Measurements from ENCODE around the gene GCDH. TPM values are rescaled to one million over a fixed set of nuclear protein-coding genes. Genes with fewer than 3 reads are reported as not detected.
A peak's percentile ranks its signal among the peaks of the same experiment; 100 is the strongest.

The GCDH gene
- total RNA-seq, 1 donor from 2014 or later, result 20.0 TPM

DNA sequence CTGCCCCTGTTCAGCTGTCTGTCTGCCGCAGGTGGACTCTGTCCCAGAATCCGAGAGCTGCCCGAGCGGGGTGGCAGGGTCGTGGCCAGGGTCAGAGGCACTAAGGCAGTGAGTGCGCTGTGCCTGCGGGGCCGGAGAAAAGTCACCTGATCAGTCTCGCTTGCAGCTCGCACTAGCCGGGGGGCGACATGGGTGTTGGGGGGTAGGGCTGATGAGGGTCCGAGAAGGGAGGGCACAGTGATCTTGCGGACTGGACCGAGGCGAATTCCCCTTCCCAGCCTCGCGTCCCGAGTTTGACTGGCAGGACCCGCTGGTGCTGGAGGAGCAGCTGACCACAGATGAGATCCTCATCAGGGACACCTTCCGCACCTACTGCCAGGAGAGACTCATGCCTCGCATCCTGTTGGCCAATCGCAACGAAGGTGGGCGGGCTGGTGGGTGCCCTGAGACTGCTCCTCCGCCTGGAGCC lies 627 bp downstream of the GCDH start:
- no peak overlapping the region for H3K27ac Mint-ChIP-seq (ENCODE audit: unreplicated experiment)
- H3K4me3 Mint-ChIP-seq (ENCODE audit: unreplicated experiment), result peak overlapping the region; percentile 97
- no peak for DNase-seq (ENCODE audit: low spot score)
- H3K27me3 Mint-ChIP-seq (ENCODE audit: unreplicated experiment), result peaks cover 8% of the 10 kb centered on the region
- no peaks in the 10 kb centered on the region for H3K9me3 Mint-ChIP-seq (ENCODE audit: unreplicated experiment)
- TF ChIP-seq, protein P1, sequence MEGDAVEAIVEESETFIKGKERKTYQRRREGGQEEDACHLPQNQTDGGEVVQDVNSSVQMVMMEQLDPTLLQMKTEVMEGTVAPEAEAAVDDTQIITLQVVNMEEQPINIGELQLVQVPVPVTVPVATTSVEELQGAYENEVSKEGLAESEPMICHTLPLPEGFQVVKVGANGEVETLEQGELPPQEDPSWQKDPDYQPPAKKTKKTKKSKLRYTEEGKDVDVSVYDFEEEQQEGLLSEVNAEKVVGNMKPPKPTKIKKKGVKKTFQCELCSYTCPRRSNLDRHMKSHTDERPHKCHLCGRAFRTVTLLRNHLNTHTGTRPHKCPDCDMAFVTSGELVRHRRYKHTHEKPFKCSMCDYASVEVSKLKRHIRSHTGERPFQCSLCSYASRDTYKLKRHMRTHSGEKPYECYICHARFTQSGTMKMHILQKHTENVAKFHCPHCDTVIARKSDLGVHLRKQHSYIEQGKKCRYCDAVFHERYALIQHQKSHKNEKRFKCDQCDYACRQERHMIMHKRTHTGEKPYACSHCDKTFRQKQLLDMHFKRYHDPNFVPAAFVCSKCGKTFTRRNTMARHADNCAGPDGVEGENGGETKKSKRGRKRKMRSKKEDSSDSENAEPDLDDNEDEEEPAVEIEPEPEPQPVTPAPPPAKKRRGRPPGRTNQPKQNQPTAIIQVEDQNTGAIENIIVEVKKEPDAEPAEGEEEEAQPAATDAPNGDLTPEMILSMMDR (IDR thresholded peaks at IDR 0.05; ENCODE audit: unreplicated experiment), result no peak
- peaks cover under 1% of the 10 kb centered on the region for H3K36me3 Mint-ChIP-seq (ENCODE audit: low read depth, unreplicated experiment)
- H3K4me1 Mint-ChIP-seq (ENCODE audit: unreplicated experiment), result peaks cover 10% of the 10 kb centered on the region

DNA sequence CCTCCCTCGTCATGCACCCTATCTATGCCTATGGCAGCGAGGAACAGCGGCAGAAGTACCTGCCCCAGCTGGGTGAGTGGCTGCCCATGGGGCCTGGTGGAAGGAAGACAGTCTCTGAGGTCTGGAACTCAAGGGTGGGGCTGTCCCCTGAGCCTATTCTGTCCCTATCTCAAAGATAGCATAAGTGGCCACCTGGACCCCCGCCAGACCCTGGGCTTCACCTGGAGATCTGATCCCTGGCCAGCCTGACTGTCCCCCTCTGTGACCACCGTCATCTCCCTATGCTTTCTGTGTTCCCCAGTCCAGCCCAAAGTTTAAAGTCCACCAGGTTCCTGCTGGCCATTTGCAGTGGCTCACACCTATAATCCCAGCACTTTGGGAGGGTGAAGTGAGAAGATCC lies 2.6 kb downstream of the GCDH start:
- H3K27ac Mint-ChIP-seq (ENCODE audit: unreplicated experiment), result no peak overlapping the region
- H3K4me1 Mint-ChIP-seq (ENCODE audit: unreplicated experiment), result peaks cover 9% of the 10 kb centered on the region
- H3K27me3 Mint-ChIP-seq (ENCODE audit: unreplicated experiment), result peaks cover 6% of the 10 kb centered on the region
- no peaks in the 10 kb centered on the region for H3K36me3 Mint-ChIP-seq (ENCODE audit: low read depth, unreplicated experiment)
- TF ChIP-seq, protein P1 (IDR thresholded peaks at IDR 0.05; ENCODE audit: unreplicated experiment), result no peak
- H3K9me3 Mint-ChIP-seq (ENCODE audit: unreplicated experiment), result no peaks in the 10 kb centered on the region
- no peak for DNase-seq (ENCODE audit: low spot score)
- no peak overlapping the region for H3K4me3 Mint-ChIP-seq (ENCODE audit: unreplicated experiment)

DNA sequence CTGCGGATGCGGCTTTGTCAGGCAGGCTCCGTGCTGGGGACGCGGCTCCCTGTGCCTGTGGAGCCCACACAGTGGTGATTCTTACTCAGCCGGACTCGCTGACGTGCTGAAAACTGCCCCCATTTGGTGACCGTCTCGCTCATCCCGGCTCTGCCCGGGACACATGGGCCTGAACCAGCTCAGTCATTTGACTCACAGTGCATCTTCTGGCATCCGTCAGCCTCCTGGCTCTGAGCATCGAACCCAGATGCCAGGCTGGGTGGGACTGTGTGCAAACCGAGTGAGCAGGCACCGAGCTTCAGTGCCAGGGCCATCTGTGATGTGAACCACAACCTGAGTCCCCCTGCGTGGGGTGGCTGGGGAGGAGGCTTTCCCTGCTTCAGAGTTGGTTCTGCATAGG lies 5.5 kb downstream of the GCDH start:
- H3K4me3 Mint-ChIP-seq (ENCODE audit: unreplicated experiment), result no peak overlapping the region
- DNase-seq (ENCODE audit: low spot score), result no peak
- H3K27me3 Mint-ChIP-seq (ENCODE audit: unreplicated experiment), result peaks cover 3% of the 10 kb centered on the region
- no peak overlapping the region for H3K27ac Mint-ChIP-seq (ENCODE audit: unreplicated experiment)
- H3K9me3 Mint-ChIP-seq (ENCODE audit: unreplicated experiment), result no peaks in the 10 kb centered on the region
- H3K4me1 Mint-ChIP-seq (ENCODE audit: unreplicated experiment), result peaks cover 4% of the 10 kb centered on the region
- no peaks in the 10 kb centered on the region for H3K36me3 Mint-ChIP-seq (ENCODE audit: low read depth, unreplicated experiment)
- TF ChIP-seq, protein P1 (IDR thresholded peaks at IDR 0.05; ENCODE audit: unreplicated experiment), result no peak

DNA sequence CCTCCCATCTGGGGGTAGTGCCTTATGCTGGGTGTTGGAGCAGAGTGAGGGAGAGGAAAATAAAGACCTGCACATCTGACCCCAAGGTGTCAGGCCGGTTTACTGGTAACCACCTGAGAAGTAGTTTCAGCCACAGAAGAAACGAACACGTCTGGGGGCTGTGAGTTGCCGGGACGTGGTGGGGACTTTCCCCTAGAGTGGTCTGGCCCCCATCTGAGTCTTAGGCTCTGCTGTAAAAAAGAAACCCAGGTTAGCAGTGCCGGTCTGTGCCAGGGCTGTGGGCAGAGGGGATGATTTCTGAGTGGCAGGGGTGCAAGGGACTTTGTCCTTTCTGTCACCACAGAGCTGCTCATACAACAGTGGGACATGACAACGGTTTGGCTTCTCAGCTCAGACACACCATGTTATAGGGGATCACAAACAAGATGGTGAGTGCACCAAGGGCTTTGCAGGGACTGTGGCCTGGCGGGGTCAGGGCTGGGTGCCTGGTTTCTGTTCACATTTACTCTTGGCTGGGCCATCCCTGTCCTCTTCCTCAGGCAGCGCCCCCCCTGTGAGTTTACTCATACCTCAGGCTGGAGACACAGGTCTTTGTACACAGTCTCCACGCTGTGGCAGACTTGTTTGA lies 9.0 kb downstream of the GCDH start:
- TF ChIP-seq, protein P1 (IDR thresholded peaks at IDR 0.05; ENCODE audit: unreplicated experiment), result no peak
- Mint-ChIP-seq H3K27ac (ENCODE audit: unreplicated experiment) (no peak overlapping the region), H3K9me3 (ENCODE audit: unreplicated experiment) (no peaks in the 10 kb centered on the region), H3K4me3 (ENCODE audit: unreplicated experiment) (no peak overlapping the region), H3K27me3 (ENCODE audit: unreplicated experiment) (no peaks in the 10 kb centered on the region), H3K4me1 (ENCODE audit: unreplicated experiment) (no peaks in the 10 kb centered on the region), H3K36me3 (ENCODE audit: low read depth, unreplicated experiment) (no peaks in the 10 kb centered on the region)
- no peak for DNase-seq (ENCODE audit: low spot score)

DNA sequence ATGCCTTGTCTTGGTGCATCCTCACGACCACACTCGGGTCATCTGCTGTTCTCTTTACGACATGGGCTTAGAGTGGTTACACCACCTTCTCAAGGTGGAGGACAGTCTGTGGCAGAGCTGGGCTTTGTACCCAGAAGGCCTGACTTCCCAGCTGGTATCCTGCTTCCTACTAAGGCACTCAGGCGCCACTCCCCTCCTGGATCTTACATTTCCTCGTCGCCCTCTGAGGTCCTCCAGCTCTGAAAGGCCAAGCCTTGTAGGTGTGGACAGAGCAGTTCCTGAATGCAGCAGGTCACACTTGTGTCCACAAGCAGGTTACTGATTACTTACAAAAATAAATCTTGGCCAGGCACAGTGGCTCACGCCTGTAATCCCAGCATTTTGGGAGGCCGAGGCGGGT lies 16.2 kb downstream of the GCDH start:
- Mint-ChIP-seq H3K4me1 (ENCODE audit: unreplicated experiment) (no peaks in the 10 kb centered on the region), H3K4me3 (ENCODE audit: unreplicated experiment) (no peak overlapping the region), H3K36me3 (ENCODE audit: low read depth, unreplicated experiment) (no peaks in the 10 kb centered on the region), H3K9me3 (ENCODE audit: unreplicated experiment) (no peaks in the 10 kb centered on the region), H3K27ac (ENCODE audit: unreplicated experiment) (no peak overlapping the region), H3K27me3 (ENCODE audit: unreplicated experiment) (peaks cover 2% of the 10 kb centered on the region)
- DNase-seq (ENCODE audit: low spot score), result no peak
- TF ChIP-seq, protein P1 (IDR thresholded peaks at IDR 0.05; ENCODE audit: unreplicated experiment), result no peak

Measured in endothelial cell (in vitro differentiated cells).